GM19099 (cell line): Measurements from ENCODE around the gene CD93.

Experiments used
- POLR2A ChIP-seq: IDR thresholded peaks from 3 replicates; pipeline ENCODE4 v1.6.1; 2011; ENCODE audit warnings: low read depth; ENCODE audit not compliant: insufficient read length; ENCODE audit errors: extremely low read depth

The CD93 gene

GRCh38 chr20:23123886-23124285 lies 37.8 kb upstream of the CD93 start:
- TF ChIP-seq POLR2A, result no peak

GRCh38 chr20:23122796-23123655 lies 36.9 kb upstream of the CD93 start:
- no peak for TF ChIP-seq POLR2A

GRCh38 chr20:23122321-23122720 lies 36.2 kb upstream of the CD93 start:
- TF ChIP-seq POLR2A, result no peak

GRCh38 chr20:23121751-23122320 lies 35.7 kb upstream of the CD93 start:
- no peak for TF ChIP-seq POLR2A

- TF ChIP-seq POLR2A, result no peak
Observed at GRCh38 chr20:23120936-23121750, 35.0 kb upstream of the CD93 start.

- TF ChIP-seq POLR2A, result no peak
Observed at GRCh38 chr20:23120261-23120660, 34.1 kb upstream of the CD93 start.

GRCh38 chr20:23119456-23120216 lies 33.5 kb upstream of the CD93 start:
- TF ChIP-seq POLR2A, result no peak

GRCh38 chr20:23118766-23119165 lies 32.6 kb upstream of the CD93 start:
- no peak for TF ChIP-seq POLR2A

- no peak for TF ChIP-seq POLR2A
Observed at GRCh38 chr20:23118144-23118543, 32.0 kb upstream of the CD93 start.

- TF ChIP-seq POLR2A, result no peak
Observed at GRCh38 chr20:23117738-23118137, 31.6 kb upstream of the CD93 start.

- TF ChIP-seq POLR2A, result no peak
Observed at GRCh38 chr20:23116311-23117089, 30.4 kb upstream of the CD93 start.

- TF ChIP-seq POLR2A, result no peak
Observed at GRCh38 chr20:23115822-23116221, 29.7 kb upstream of the CD93 start.

GRCh38 chr20:23114448-23115082 lies 28.4 kb upstream of the CD93 start:
- TF ChIP-seq POLR2A, result no peak

GRCh38 chr20:23114018-23114417 lies 27.9 kb upstream of the CD93 start:
- TF ChIP-seq POLR2A, result no peak
